ENCODE data around the gene KCNQ5. TPM values are rescaled to one million over a fixed set of nuclear protein-coding genes. Genes with fewer than 3 reads are reported as not detected.

Gene KCNQ5
- total RNA-seq, 1 experiment from 2014 or later, result 9.4 TPM

GRCh38 chr6:73227606-73228255 is 605.9 kb downstream of the KCNQ5 start:
- Histone ChIP-seq H3K27me3 (ENCODE audit: control insufficient read depth, insufficient read depth, low read length) (no peaks in the 10 kb centered on the region), H3K4me1 (ENCODE audit: control insufficient read depth, insufficient read depth, low read length) (no peaks in the 10 kb centered on the region), H3K9me3 (ENCODE audit: control insufficient read depth, insufficient read depth, low read depth, low read length) (no peaks in the 10 kb centered on the region), H3K36me3 (ENCODE audit: control insufficient read depth, insufficient read depth, low read length) (no peaks in the 10 kb centered on the region), H3K4me3 (ENCODE audit: low read depth in 2 of 2, low read length in 2 of 2) (no peak overlapping the region), H3K27ac (ENCODE audit: low read length) (no peak overlapping the region)
- no peak for ATAC-seq
- POLR2A ChIA-PET, result no interaction called here
- in situ Hi-C loops (cut with HindIII; ENCODE audit: low pct_unique_long_range_greater_than_20kb, low sequenced_read_pairs) (no loop called here), intact Hi-C loops (cut with micrococcal nuclease; ENCODE audit: unreplicated experiment) (no loop called here)
- no peak for TF ChIP-seq CTCF (IDR thresholded peaks at IDR 0.05)
- TF ChIP-seq REST (IDR thresholded peaks at IDR 0.05; ENCODE audit: insufficient read depth in 1 of 2, low read depth in 2 of 2, low read length in 1 of 2), result no peak
- no peak for TF ChIP-seq POLR2AphosphoS5 (IDR thresholded peaks at IDR 0.05; ENCODE audit: low read depth, low read length)
- TF ChIP-seq SIN3A (IDR thresholded peaks at IDR 0.05; ENCODE audit: borderline replicate concordance, insufficient read depth, low read depth, low read length), result no peak
- no peak for TF ChIP-seq TCF7L2 (IDR thresholded peaks at IDR 0.05; ENCODE audit: low read depth, low read length)
- BruUV-seq (replicated peaks), result no TSS peak
- DNase-seq (ENCODE audit: low read depth, low spot score), result no peak
- CTCF ChIA-PET, result no interaction called here

- no peak for ATAC-seq
- TF ChIP-seq TCF7L2 (IDR thresholded peaks at IDR 0.05; ENCODE audit: low read depth, low read length) (no peak), SIN3A (IDR thresholded peaks at IDR 0.05; ENCODE audit: borderline replicate concordance, insufficient read depth, low read depth, low read length) (no peak), POLR2AphosphoS5 (IDR thresholded peaks at IDR 0.05; ENCODE audit: low read depth, low read length) (no peak), CTCF (IDR thresholded peaks at IDR 0.05) (no peak), REST (IDR thresholded peaks at IDR 0.05; ENCODE audit: insufficient read depth in 1 of 2, low read depth in 2 of 2, low read length in 1 of 2) (no peak)
- ChIA-PET POLR2A (interaction anchor here (0.5 to 0.7 kb wide), 2 partner anchors 28 to 54 kb away, joined by 3 to 7 read pairs; no protein-coding TSS in a partner anchor), CTCF (no interaction called here)
- no peaks in the 10 kb centered on the region for H3K36me3 ChIP-seq (ENCODE audit: control insufficient read depth, insufficient read depth, low read length)
- no peaks in the 10 kb centered on the region for H3K9me3 ChIP-seq (ENCODE audit: control insufficient read depth, insufficient read depth, low read depth, low read length)
- DNase-seq (ENCODE audit: low read depth, low spot score), result no peak
- in situ Hi-C loops (cut with HindIII; ENCODE audit: low pct_unique_long_range_greater_than_20kb, low sequenced_read_pairs), result no loop called here
- no peaks in the 10 kb centered on the region for H3K27me3 ChIP-seq (ENCODE audit: control insufficient read depth, insufficient read depth, low read length)
- H3K27ac ChIP-seq (ENCODE audit: low read length), result no peak overlapping the region
- H3K4me3 ChIP-seq (ENCODE audit: low read depth in 2 of 2, low read length in 2 of 2), result no peak overlapping the region
- BruUV-seq (replicated peaks), result no TSS peak
- intact Hi-C loops (cut with micrococcal nuclease; ENCODE audit: unreplicated experiment), result no loop called here
- no peaks in the 10 kb centered on the region for H3K4me1 ChIP-seq (ENCODE audit: control insufficient read depth, insufficient read depth, low read length)
These were observed 610.1 kb downstream of the KCNQ5 start for GRCh38 chr6:73231986-73232391.

Data from Panc1 (cell line).